CD4-positive, alpha-beta T cell treated with Interleukin-15 for 4 hours (primary cell): ENCODE measurements around the gene ITSN1.
A peak's percentile ranks its signal among the peaks of the same experiment; 100 is the strongest.
"Not testable (repeated sequence)": the region's sequence is repeated elsewhere in the genome, so short reads cannot be mapped to it uniquely, and the experiment has no call there.

Experiments
- DNase-seq: peaks from one replicate; pipeline ENCODE4 v3.0.0-alpha.2; 2020; ENCODE audit warnings: low spot score

The ITSN1 gene

GRCh38 chr21:33895356-33895755, 253.1 kb downstream of the ITSN1 start:
- no peak for DNase-seq

DNA sequence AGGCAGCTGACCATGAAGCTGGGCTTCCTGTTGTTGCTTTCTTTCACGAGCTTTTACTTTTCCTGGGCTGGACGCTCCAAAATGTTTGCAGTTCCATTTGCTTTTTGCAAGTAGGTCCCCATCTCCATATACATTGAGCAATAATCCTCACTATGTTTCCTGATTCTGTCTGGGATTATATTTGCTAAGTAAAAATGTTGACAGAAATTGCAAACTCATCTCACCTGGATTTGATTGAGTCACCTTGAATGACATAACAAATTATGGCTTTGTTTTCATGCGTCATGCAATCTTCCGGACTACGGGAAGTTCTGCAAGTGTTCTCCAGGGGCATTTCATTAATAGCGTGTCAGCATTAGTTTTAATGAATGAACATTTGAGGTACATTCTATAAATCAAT, 254.4 kb downstream of the ITSN1 start:
- DNase-seq = no peak

DNA sequence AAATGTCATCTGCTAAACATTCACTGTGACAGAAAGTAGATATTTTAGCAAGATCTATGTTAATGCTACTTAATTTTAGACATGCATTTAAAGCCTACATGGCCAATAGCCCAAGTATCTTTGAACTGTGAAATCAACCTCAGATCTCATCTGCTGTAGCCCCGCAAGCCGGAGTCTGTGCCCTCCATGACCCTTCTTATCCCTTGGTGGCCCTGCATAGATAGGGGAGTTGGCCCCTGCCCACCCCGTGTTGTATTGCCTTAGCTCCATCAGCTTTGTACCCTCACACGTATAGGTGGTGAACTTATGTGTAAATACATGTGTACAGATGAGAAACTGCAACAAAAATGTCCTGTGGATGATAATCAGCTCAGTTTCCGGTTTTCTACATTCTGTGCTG, 254.8 kb downstream of the ITSN1 start:
- DNase-seq = no peak

- no peak for DNase-seq
These were observed 255.4 kb downstream of the ITSN1 start for GRCh38 chr21:33897739-33898138.

GRCh38 chr21:33898586-33898985, 256.3 kb downstream of the ITSN1 start:
- DNase-seq = no peak

GRCh38 chr21:33899199-33899598, 256.9 kb downstream of the ITSN1 start:
- DNase-seq = no peak

GRCh38 chr21:33901412-33902288, 259.3 kb downstream of the ITSN1 start:
- no peak for DNase-seq

- DNase-seq = no peak
These were observed 260.0 kb downstream of the ITSN1 start for GRCh38 chr21:33902349-33902748.

- no peak for DNase-seq
These were observed 261.7 kb downstream of the ITSN1 start for GRCh38 chr21:33904041-33904440.

DNA sequence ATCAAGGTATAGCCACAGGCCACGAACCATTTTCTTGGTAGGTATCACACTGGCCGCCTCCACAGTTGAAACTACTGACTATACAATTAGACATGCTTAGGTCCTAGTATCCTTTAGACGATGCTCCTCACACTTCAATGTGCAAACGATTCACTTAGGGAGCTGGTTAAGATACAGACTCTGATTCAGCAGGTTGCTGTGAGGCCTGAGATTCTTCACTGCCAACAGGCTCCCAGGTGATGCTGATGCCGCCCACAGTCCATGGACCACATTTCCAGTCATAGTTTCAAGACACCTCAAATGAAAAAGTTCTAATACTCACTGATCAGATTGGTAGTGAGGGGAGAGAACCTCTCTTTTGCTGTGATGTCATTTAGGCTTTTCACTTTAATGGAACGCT, 266.5 kb downstream of the ITSN1 start:
- DNase-seq = no peak

- no peak for DNase-seq
These were observed 267.5 kb downstream of the ITSN1 start for GRCh38 chr21:33909756-33910155.

- no peak for DNase-seq
These were observed 271.9 kb downstream of the ITSN1 start for GRCh38 chr21:33914188-33914587.

DNA sequence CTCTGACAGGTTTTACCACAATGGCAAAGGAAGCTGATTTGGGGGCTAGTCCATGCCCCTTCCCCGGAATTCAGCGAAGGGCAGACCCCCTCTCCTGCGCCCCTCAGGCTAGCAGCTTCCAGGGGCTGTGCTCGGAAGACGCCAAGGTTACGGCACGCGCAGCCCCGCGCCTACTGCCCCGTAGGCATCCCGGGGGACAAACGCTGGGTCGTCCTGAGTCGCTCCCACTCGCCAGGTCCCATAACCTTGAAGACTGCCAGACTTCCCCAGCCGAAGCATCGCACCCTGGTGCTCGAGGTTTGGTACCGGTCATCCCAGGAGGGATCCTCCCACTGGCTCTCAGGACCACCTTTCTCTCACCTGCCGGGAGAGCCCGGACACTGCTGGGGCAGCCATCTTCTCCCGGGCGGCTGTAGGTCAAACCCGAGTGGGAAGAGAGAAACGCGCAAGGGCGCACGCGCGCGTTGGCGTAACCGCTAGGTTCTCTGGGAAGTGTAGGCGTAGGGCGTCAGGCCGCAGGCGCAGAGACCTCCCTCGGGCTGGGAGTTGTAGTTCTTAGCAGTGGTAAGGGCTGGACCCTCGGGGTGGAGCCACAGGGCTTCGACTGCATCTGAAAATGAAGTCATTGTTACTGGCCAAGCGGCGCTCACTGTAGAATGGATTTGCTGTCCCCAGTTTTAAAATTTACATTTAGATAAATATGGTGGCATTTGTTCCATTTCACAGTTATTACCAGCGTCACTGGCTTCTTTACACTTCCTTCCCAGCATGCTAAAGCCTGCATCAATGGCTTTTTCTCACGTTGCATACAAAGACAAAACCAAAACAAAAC, 273.3 kb downstream of the ITSN1 start, which contains the start of gene ATP5PO:
TSS of gene ATP5PO (minus strand) at position 437 of the 832 bp plus-strand sequence. CDS start at position 396, 41 bp downstream.
- peak; percentile 96 for DNase-seq

GRCh38 chr21:33916200-33916567, 273.9 kb downstream of the ITSN1 start:
- no peak for DNase-seq

DNA sequence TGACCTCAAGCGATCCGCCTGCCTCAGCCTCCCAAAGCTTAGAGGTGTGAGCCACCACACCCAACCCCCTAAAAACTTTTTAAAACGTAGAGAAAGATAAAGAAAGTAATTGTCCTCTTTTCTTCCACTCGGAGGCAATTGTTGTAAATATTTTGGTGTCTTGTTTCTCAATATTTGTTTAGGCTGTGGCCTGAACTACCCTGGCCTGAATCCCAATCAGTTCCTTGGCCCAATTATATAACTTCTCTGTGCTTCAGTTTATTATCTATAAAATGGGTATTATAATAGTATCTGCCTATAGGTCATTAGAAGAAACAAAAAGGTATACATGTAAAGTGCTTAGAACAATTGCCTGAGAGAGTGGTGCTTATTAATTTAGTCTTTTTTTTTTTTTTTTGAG, 275.1 kb downstream of the ITSN1 start:
- no peak for DNase-seq

- DNase-seq = peak; percentile 90
These were observed 281.9 kb downstream of the ITSN1 start for GRCh38 chr21:33924079-33924765.

GRCh38 chr21:33924766-33925100, 282.4 kb downstream of the ITSN1 start:
- no peak for DNase-seq

DNA sequence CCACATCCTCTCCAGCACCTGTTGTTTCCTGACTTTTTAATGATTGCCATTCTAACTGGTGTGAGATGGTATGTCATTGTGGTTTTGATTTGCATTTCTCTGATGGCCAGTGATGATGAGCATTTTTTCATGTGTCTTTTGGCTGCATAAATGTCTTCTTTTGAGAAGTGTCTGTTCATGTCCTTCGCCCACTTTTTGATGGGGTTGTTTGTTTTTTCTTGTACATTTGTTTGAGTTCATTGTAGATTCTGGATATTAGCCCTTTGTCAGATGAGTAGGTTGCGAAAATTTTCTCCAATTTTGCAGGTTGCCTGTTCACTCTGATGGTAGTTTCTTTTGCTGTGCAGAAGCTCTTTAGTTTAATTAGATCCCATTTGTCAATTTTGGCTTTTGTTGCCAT, 283.9 kb downstream of the ITSN1 start:
- DNase-seq = not testable (repeated sequence)

DNA sequence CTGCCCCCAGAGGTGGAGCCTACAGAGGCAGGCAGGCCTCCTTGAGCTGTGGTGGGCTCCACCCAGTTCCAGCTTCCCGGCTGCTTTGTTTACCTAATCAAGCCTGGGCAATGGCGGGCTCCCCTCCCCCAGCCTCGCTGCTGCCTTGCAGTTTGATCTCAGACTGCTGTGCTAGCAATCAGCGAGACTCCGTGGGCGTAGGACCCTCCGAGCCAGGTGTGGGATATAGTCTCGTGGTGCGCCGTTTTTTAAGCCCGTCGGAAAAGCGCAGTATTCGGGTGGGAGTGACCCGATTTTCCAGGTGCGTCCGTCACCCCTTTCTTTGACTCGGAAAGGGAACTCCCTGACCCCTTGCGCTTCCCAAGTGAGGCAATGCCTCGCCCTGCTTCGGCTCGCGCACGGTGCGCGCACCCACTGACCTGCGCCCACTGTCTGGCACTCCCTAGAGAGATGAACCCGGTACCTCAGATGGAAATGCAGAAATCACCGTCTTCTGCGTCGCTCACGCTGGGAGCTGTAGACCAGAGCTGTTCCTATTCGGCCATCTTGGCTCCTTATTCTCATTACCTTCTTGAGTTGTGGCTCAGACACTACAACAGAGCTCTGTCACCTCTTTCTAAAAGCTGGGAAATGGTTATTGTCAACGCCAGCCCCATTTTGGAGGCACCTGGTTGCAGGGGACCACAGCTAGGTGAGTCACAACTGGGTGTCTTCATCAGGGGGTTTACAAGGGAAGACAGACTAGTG, 288.9 kb downstream of the ITSN1 start:
- DNase-seq = peak; percentile 91

- DNase-seq = peak; percentile 47
These were observed 289.6 kb downstream of the ITSN1 start for GRCh38 chr21:33931799-33932390.

- no peak for DNase-seq
These were observed 290.4 kb downstream of the ITSN1 start for GRCh38 chr21:33932731-33933130.
